GM08714 (cell line): ENCODE results near the gene ARHGAP24.

Experiments
- H3K4me3 ChIP-seq: fragments of 200-500 bp; sonication (Bioruptor generic); 2 replicates; pipeline ENCODE4 v1.5.1; 2014; ENCODE audit warnings: mild to moderate bottlenecking, low read length, inconsistent platforms
- ZNF274 ChIP-seq: IDR thresholded peaks from 2 replicates; pipeline ENCODE4 v1.6.1; 2012; ENCODE audit warnings: mild to moderate bottlenecking, low read depth, low read length

The ARHGAP24 gene

DNA sequence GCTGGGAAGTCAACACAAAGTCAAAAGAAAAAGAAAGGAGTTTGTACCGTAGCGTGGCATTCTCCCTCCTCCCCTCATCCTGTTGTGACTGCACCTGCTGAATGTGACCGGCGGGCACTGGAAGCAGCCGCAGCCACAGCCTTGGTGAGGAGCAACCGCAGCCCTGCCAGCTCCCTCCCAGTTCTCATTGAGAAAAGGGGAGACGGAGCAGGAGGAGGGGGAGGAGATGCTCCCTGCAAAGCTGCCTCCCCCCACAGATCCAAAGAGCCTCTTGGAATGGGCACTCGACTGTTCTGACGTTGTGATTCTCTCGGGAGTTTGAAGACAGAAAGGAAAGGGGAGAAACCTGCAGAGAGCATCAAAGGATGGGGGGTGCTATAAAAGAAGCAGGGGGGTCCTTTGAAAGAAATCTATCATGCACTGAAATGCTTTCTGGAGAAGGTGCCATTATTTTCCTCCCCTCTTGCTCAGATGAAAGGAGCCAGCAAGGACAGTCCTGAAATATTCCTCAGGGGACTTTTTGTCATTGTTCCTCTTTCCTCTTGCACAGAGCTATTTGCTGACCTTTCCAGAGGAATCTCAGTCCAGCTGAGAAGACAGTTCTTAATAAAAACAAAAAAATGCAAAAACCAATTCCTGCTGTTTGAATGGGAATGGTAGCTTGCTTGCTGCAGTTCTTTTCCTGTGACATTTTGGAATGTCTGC is 455.2 kb downstream of the ARHGAP24 start:
- TF ChIP-seq ZNF274: no peak
- H3K4me3 ChIP-seq: no peak overlapping the region; the same call in 1 of the 2 replicates

DNA sequence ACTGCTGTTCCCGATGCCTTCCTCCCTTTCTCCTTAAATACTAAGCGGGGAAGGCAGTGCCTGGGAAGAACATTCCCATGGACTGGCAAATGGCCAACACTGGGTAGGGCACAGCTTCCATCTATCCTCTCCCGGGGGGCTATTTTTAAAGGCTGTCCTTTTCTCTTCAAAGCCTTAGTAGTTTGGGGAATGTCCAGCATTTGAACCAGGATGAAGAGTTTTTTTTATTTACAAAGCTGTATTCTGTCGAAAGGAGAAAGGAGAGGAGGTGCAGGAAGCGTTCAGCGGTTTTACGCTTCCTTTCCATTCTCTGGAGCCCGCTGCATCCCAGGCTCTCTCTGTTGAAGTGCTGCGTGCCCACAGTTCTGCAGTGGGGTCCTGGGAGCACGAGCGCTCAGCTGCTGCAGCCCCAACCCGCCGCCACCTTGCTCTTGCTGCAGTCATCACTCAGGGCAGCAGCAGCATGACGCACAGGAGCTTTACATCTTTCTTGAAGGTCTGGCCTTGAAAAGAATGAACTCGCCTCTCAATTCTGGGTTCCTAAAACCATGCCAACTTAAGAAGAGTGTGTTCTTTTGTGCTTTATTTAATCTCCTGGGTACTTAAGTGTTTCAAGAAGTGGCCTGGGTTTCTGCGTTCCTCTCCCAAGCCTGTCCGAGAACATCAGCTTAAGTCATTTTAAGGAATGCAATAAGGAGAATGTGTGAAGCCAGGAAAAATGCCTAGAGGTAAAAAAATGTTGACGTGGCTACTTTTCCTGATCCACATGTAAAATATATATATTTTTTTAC is 457.7 kb downstream of the ARHGAP24 start:
- no peak for TF ChIP-seq ZNF274
- H3K4me3 ChIP-seq: no peak overlapping the region

DNA sequence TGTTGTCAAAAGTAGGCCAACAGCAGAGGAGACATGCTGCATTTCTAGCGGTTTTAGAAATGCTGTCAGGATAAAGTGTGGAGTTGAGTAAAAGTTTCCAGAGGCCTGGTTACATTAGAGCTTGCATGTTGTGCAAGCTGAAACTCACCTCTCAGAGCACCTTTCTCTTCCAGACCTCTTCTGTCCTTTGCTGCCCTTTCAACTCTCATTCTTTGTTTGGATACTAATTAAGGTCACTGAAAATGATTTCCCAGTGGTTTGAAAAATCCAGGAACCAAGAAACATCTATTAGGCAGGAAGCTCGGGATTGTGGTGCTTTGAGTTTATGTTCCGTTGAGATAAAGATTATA is 458.3 kb downstream of the ARHGAP24 start:
- no peak for TF ChIP-seq ZNF274
- H3K4me3 ChIP-seq: no peak overlapping the region

DNA sequence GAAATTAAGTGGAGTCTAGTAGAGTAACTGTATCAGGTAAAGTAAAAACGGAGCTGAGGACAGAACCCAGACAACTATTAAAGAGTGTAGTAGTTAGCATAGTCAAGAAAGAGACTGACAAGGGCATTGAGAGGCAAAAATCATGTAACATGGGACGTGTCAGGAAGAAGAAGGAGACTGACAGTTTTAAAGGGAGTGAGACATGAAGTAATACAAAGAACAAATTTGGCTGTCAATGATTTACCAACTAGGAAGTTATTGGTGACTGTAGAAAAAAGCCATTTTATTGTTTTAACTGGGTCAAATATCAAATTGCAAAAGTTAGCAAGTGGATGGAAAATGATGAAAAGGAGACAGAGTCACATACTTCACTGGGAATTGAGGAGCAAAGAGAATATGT is 462.6 kb downstream of the ARHGAP24 start:
- no peak for TF ChIP-seq ZNF274
- no peak overlapping the region for H3K4me3 ChIP-seq

DNA sequence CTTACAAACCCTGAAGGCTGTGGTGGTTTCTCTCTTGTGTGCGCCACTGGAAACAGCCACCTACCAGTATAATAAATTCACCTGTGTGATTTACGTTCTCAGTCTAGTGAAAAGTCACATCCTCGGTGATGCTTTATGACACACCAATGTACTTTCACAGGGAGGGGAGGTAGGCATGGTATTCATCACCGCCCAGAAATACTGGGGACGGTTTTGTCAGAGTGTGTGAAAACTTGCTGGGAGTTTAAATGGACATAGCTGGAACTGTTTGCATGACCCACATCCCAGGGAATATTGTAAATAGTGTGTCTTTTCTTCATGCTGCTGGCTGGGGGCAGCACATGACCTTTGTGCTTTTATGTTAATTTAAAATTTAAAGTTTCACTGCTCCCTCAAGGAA is 463.1 kb downstream of the ARHGAP24 start:
- no peak for TF ChIP-seq ZNF274
- H3K4me3 ChIP-seq: no peak overlapping the region

DNA sequence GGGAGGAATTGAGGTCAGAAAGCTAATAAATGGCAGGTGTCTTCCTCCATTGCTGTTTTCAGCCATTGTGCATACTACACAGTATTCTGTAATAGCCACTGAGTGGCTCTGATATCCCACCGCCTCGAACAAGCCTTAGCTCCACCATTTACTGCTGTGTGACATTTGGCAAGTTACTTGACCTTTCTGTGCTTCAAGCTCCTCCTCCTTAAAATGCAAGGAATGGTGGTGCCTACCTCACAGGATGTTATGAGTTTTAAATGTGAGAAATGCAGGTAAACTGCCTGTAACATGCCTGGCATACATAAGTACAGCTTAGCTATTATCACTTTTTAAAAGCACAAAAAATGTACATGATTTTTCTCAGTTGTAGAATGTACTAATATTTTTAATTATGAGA is 464.0 kb downstream of the ARHGAP24 start:
- TF ChIP-seq ZNF274: no peak
- H3K4me3 ChIP-seq: no peak overlapping the region

DNA sequence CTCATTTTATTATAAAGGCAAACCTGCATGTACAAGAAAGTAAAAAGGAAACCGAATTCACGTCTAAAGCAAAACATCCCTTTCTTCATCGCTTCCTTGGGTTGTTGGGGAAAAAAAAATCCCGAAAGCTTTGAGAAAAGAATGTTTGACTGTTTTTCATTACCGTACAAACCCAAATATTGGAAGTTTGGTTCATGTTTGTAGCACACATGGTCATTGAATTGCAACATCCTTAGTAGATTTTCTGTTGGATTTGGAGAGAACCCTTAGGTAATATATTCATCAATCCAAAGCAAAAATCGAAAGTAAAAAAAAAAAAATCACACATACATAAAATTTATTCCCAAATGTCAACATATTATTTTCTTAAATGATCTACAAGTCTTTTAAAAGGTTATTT is 464.6 kb downstream of the ARHGAP24 start:
- H3K4me3 ChIP-seq: no peak overlapping the region
- no peak for TF ChIP-seq ZNF274

DNA sequence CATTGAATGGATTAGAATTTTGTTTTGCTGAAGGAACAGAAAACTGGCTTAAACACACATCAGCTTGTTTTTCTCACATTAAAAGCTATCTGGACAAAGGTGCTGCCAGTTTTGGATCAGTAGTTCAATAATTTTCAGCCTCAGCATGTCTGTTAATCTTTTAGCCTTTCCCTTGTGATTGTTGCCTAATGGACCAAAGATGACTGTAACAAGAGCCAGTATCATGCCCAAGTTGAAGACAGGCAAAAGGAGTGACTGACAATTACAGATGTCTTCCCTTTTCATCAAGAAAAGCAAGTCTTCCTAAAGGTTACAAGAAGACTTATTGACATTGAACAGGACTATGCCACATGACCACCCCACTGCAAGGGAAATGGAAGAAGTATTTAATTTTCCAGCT is 465.2 kb downstream of the ARHGAP24 start:
- H3K4me3 ChIP-seq: no peak overlapping the region
- no peak for TF ChIP-seq ZNF274

DNA sequence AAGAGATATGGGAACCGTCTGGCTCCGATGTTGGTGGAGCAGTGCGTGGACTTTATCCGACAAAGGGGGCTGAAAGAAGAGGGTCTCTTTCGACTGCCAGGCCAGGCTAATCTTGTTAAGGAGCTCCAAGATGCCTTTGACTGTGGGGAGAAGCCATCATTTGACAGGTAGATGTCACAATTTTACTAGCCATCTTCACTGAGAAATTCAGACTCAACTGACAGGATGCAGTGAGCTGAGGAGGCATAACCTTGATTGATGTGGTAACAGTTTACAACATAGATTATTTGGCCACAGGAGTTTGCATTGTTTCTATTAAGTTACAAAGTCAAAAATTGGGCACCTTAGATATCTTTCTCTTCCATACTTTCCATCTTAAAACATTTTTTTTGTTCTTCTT is 467.2 kb downstream of the ARHGAP24 start:
- H3K4me3 ChIP-seq: no peak overlapping the region
- no peak for TF ChIP-seq ZNF274

DNA sequence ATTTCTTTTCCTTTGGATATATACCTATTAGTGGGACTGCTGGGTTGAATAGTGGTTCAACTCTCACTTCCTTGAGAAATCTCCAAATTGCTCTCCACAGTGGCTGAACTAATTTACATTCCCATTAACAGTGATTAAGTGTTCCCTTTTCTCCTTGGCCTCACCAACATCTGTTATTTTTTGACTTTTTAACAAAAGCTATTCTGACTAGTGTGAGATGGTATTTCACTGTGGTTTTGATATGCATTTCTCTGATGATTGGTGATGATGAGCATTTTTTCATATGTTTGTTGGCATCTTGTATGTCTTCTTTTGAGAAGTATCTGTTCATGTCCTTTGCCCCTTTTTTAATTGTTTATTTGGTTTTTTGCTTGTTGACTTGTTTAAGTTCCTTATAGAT is 471.9 kb downstream of the ARHGAP24 start:
- no peak overlapping the region for H3K4me3 ChIP-seq
- TF ChIP-seq ZNF274: no peak

DNA sequence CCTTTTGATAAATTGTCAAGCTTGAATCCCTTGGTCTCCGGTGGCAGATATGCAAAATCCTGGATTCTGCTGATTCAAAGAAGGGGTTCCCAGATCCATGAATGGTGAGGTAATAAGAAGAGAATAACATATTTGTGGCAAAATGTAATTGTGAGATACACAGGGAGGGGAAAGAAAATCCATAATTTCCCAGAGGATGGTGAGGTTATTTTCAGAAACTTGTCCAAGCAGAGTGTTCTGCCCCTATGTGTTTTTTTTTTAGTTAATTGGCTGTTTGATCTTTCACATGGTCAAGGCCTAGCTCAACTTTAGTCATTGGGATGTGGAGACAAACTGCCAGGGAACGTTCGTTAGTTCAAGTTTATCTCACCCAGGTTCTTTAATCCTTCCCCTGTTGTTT is 476.1 kb downstream of the ARHGAP24 start:
- no peak overlapping the region for H3K4me3 ChIP-seq
- TF ChIP-seq ZNF274: no peak

DNA sequence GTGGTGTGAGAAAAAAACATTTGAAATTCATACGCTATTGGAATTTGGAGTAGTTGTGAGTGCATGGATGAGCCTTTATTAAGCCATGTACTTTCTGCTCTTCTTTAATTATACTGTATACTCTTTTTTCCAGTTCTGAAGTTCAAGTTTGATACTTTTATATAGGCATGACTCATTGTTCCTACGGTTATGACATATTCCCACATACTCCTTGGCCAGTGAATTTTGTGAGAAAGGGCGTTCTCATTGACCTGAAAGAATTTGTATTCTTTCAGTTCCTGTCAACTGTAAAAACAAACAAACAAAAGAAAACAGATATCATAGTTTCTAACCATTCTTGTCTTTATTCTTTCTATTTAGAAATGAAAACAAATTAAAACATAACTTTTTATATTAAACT is 477.6 kb downstream of the ARHGAP24 start:
- H3K4me3 ChIP-seq: no peak overlapping the region
- TF ChIP-seq ZNF274: no peak

DNA sequence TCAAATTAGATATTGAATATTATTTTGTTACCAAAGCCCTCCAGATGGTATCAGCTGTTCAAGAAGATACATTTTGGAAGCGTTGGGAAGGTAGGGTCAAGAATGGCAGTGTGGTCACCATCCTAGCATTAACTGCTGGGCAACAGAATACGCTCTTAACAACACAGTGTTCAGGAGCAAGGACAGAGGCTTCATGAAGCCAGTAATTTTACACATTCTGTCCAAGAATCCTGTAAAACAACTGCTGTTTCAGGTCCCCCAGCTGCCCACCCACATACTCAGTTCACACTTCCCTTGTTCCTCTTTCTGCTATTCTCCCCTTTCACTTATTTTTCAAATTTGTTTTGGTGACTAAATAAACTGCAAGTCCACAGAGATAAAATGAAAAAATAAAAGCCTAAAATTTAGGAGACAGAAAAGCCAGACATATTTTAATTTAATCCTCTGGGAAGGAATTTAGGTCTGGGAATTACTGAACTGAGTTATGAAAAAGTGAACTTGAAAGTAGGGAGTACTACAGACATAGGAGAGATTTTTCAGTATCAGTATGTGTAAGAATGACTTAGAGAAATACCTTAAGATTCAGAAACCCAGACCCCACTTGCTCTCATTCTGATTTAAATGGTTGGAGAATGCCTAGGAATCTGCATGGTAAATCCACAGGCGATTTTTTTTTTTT is 478.2 kb downstream of the ARHGAP24 start:
- no peak for TF ChIP-seq ZNF274

DNA sequence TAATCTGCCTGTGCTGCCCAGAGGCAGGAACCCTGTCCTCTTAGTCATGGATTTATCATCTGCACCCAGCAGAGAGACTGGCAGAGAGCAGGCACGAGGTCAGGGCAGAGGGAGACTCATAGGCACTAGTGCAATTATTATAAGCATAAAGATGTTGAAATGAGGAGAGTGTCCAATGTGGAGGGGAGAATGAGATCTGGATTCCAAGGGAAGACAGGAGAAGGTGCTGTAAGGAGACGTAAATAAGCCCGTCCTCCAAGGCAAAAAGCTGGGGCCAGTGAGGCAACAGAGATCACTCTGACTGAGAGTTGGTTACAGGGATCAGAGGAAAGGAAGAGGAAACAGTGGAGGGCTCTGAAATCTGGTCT is 478.7 kb downstream of the ARHGAP24 start:
- no peak overlapping the region for H3K4me3 ChIP-seq
- no peak for TF ChIP-seq ZNF274

More for the DNA sequence above, 478.2 kb downstream of the ARHGAP24 start:
- no peak overlapping the region for H3K4me3 ChIP-seq
